T-helper 2 cell (primary cell): ENCODE measurements around the gene HDAC4.
"Not testable (repeated sequence)": the region's sequence is repeated elsewhere in the genome, so short reads cannot be mapped to it uniquely, and the experiment has no call there.

Experiments used
- DNase-seq, 5 experiments: peaks; one replicate each; pipeline versions ENCODE4 v3.0.0 to v3.0.0-alpha.2; 2012 to 2022

Gene HDAC4

GRCh38 chr2:239184968-239185903 is 215.6 kb downstream of the HDAC4 start:
- no peak for DNase-seq

- DNase-seq = no peak
These were observed 216.6 kb downstream of the HDAC4 start for GRCh38 chr2:239184179-239184578.

- DNase-seq = no peak
These were observed 217.6 kb downstream of the HDAC4 start for GRCh38 chr2:239182981-239183791.

GRCh38 chr2:239181903-239182581 is 218.8 kb downstream of the HDAC4 start:
- no peak for DNase-seq

- no peak for DNase-seq
These were observed 219.5 kb downstream of the HDAC4 start for GRCh38 chr2:239181074-239181902.

GRCh38 chr2:239180526-239181073 is 220.2 kb downstream of the HDAC4 start:
- DNase-seq = no peak

- DNase-seq = no peak
These were observed 220.9 kb downstream of the HDAC4 start for GRCh38 chr2:239179851-239180371.

GRCh38 chr2:239178954-239179353 is 221.9 kb downstream of the HDAC4 start:
- DNase-seq = no peak

GRCh38 chr2:239178484-239178883 is 222.3 kb downstream of the HDAC4 start:
- no peak for DNase-seq

GRCh38 chr2:239177908-239178307 is 222.9 kb downstream of the HDAC4 start:
- DNase-seq = no peak

GRCh38 chr2:239177325-239177724 is 223.5 kb downstream of the HDAC4 start:
- no peak for DNase-seq

GRCh38 chr2:239176138-239176803 is 224.5 kb downstream of the HDAC4 start:
- DNase-seq = not testable (repeated sequence)

- DNase-seq = no peak
These were observed 225.6 kb downstream of the HDAC4 start for GRCh38 chr2:239175181-239175580.

- DNase-seq = peak in 1 of 5 experiments; percentile 53
These were observed 227.5 kb downstream of the HDAC4 start for GRCh38 chr2:239173301-239173700.

GRCh38 chr2:239171643-239172042 is 229.2 kb downstream of the HDAC4 start:
- DNase-seq = no peak

- DNase-seq = no peak
These were observed 231.3 kb downstream of the HDAC4 start for GRCh38 chr2:239169311-239170048.

GRCh38 chr2:239168575-239168974 is 232.2 kb downstream of the HDAC4 start:
- DNase-seq = no peak

GRCh38 chr2:239167766-239168444 is 232.9 kb downstream of the HDAC4 start:
- DNase-seq = no peak

GRCh38 chr2:239167011-239167673 is 233.7 kb downstream of the HDAC4 start:
- DNase-seq = no peak
